Measurements from ENCODE around the gene NAA20.

Gene NAA20

DNA sequence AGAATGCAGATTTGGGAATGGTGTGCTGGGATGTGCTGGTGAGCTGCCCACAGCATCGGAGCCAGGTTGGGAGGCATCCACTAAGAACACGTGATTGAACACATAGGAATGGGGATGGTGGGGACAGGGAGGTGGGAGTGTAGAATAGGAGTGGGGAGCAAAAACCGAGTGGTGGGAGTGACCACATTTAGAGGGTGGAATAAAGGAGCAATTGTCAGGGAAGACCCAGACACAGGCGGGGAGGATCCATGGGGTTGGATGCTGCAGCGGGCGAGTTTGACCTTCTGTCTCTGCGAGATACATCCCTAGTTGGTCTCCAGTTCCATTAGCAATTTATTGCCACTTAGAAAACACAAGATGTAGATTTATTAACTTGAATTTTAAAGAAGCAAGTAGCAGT, 4.7 kb downstream of the NAA20 start:
- DNase-seq = no peak

DNA sequence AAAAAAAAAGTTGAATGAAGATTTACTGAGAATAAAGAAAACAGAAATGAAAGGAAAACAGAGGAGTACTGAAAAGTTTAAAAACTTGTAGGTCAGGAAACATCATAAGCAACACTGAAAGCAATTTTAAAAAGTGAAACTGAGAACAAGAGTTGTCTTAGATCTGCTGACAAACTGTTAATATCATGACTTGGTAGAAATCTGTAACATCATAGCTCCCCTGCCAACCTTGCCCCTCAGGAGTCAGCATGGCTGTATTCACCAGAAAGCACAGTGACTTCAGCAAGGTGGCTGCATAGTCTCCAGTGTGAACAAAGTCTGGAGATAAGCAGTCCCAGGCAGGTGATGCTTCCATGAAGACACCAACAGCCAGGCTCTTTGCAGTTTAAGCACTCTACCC, 5.3 kb downstream of the NAA20 start:
- DNase-seq = no peak

DNA sequence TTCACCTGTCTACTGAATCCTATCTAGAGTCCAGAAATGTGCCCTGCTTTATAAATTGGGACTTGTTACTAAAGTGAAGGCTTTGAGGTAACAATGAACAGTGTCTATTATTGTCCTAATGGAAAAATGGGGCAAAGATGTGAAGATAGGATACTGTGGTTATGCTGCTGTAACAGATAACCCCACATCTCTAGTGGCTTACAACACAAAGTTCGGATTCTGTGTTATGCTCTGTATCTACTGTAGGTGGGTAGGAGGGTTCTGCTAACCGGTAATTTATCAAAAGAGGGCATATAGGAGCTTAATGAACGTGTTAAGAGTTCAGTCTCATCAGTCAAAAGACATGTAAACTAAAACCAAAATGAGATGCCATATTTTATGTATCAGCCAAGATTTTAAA, 6.2 kb downstream of the NAA20 start:
- DNase-seq = no peak

DNA sequence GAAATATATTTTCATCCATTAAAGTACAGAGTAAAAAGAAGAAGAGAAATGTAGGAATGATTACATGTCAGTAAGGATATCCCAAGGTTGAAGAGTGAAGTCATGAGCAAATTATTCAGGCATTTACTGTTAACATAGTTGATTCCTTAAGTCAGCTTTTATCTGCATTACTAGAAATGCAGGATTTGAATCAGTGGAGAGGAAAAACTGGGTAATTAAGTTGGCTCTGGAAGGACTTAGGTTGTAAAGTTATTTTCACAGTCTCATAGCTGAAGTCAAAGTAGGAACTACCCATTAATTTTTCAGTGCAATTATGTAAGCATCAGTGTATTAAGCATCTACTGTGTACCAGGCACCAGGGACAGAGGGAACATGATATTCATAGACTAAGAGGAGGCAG, 7.8 kb downstream of the NAA20 start:
- DNase-seq = peak; percentile 8

DNA sequence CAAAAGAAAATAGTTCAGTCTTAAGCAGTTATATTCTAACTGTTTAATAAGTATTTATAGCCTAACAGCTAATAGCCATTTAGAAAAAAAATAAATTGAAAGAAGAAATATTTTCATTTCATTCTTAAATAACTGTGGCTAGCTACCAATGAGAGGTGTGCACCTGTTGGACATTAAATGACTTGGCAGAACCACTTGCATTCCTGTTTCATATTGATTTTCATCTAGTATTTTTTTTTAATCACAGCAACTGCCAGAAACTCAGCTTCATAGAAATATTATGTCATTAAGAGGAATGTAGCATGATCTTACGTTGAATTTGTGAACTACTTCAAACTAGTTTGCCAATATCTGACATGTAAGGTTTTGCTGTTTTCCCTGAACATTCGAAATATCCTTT, 10.1 kb downstream of the NAA20 start:
- DNase-seq = no peak

DNA sequence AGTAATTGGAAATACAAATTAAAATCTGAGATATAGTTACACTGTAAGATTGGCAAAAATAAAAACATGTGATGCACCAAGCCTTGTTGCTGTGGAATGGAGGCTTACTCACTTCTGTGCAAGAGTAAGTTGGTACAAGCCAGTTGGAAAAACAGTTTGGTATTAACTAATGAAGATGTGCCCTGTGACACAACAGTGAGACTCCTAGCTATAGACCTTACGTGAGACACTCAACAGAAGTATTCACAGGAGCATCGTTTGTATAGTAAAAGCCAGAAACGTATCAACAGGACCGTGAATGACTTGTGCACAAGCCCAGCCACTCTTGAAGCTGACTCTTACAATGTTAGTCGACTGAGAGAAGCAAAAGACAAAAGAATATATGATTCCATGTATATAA, 14.6 kb downstream of the NAA20 start:
- no peak for DNase-seq

DNA sequence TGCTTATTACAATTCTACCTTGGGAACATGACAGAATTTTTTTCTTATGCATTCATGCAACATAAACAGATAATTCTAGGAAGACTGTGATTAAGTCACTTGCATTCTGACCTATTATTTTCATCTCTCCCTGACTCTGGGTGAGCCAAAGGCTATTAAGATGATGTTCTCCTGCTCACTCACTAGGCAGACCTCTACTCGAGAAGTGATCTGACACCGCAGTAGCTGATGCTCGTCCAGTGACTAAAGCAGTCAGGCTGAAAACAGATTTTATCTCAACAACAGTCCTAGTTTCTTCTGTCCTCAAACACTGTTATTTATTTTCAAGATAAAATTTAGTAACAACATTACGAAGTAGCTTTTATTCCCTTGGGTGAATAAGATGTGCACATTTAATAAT, 17.3 kb downstream of the NAA20 start:
- DNase-seq = no peak

DNA sequence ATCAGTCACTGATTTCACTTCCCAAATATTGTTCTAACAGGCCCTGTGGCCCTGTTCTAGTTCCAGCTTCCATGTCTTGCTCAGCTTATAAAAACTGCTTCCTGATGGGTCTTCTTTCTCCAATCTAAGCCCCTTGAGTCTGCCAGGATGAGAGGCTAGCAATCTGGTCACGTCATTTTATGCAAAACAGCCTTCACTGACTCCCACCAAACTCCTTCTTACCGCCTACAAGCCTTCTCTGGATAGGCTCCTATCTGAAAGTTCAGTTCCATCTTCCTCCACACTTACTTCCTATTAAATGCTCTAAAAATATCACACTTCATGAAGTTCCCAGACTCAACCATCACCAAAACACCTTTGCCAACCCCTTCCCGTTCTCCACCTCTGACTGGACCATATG, 19.6 kb downstream of the NAA20 start:
- no peak for DNase-seq

DNA sequence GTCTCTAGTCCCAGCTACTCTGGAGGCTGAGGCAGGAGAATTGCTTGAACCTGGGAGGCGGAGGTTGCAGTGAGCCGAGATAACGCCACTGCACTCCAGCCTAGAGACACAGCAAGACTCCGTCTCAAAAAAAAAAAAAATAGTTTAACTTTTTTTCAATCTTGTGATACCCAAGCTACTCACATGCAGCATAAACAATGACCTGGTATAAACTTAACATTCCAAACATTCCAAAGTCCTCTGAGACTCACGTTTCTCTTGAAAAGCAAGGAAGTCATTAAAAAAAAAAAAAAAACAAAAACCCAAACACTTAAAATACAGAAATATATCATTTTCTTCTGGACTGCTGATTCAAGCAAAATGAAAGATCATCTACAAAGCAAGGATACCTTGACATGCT, 20.8 kb downstream of the NAA20 start:
- DNase-seq = no peak

DNA sequence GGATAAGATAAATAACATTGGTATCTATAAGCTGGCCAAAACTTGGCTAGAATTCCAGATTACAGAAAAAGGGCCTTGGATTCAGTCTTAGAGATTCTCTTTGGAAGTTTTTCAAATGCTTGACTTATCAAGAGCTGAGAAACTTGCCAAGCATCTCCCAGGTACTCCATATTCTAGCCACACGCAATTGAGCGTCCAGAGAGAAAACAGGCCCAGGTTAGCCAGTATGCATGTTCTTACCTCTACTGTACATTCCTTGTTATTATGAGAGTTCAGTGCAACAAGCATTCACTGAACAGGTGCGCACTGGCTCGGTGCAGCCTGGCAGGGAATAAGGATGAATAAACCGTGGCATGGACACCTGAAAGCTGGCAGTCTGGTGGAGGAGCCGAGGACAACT, 21.4 kb downstream of the NAA20 start:
- DNase-seq = no peak

DNA sequence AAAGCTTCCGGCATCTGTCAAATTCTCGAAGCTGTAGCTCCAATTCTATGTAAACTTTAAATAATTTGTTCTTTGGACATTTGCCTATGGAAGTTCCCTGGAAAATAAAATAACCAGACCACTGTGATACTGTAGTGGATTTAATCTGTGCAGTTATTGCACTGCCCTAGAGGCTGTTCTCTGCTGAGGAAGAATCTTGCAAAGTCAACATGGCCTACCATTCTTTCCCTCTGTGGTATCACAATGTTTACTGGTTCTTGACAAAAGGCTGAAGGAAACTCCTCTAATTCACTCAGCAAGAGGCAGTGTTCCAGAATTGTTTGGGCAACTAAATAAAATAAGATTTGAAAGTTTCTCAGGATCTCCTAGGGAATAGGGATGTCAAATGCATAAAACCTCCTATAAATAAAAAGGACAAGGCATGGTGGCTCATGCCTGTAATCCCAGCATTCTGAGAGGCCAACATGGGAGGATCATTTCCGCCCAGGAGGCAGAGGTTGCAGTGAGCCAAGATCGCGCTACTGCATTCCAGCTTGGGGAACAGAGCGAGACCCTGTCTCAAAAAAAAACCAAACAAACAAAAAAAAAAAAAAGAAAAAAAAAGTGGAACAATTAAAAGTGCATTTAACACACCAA, 22.7 kb downstream of the NAA20 start:
- no peak for DNase-seq

DNA sequence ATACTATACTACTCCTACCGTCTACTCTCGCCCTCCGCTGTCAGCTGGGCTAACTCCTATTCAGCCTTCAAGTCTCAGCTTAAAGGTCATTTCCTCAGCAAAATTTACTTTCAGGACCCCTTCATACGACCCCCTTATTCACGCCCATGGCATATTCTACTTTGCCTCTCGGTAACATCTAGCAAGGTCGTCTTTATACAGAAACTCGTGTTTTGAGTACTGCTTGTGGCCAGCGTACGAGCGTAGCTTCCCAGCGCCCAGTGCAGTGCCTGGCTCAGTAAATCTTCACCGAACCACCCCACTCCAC, 34.6 kb downstream of the NAA20 start:
- DNase-seq = no peak

DNA sequence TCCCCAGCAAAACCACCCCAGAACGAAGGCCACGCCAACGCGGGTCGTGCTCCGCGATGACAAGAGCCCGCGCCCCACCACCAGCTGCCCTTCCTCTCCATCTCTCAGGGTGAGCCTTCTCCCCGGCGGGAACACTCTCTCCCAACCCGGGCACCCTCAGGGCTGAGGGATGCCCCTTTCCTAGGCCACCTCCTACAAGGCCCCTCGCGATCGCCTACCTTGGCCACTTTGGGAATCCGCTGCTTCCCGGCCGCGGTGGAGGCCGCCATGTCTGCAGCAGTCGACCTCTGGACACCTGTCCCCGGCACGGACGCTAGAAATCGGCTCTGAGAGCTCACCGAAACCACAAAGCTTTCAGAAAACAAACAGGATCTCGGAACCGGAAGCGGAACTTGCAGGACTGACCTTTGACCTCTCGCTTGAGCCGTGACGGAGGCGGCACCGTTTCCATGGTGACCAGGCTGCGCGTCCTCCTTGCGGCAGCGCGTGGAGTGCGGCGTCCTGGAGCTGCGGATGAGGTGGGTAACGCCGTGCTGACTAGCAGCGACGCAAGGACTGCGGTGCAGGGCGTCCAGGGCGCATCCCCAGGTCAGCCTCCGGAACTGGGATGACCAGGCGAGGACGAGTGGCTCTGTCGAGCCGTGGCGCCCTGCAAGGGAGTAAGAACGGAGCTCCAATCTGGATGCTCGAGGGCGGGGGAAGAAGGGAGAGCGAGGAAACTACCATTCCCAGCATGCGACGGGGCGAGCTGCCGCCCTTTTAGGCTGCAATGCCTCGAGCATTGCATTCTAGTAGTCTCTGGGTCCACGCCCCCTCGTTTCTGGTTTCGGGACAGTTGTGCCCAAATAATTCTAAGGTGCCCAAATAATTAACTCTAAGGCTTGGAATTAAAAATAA, 35.2 kb downstream of the NAA20 start, which contains the start of the genes CFAP61 and CRNKL1:
TSS of gene CFAP61 (plus strand) at position 459 of the 897 bp plus-strand sequence. CDS start 4,122 bp downstream, outside the sequence.
TSS of gene CRNKL1 (minus strand) at position 393 of the 897 bp plus-strand sequence. CDS start at position 269, 124 bp downstream.
- peak; percentile 85 for DNase-seq

DNA sequence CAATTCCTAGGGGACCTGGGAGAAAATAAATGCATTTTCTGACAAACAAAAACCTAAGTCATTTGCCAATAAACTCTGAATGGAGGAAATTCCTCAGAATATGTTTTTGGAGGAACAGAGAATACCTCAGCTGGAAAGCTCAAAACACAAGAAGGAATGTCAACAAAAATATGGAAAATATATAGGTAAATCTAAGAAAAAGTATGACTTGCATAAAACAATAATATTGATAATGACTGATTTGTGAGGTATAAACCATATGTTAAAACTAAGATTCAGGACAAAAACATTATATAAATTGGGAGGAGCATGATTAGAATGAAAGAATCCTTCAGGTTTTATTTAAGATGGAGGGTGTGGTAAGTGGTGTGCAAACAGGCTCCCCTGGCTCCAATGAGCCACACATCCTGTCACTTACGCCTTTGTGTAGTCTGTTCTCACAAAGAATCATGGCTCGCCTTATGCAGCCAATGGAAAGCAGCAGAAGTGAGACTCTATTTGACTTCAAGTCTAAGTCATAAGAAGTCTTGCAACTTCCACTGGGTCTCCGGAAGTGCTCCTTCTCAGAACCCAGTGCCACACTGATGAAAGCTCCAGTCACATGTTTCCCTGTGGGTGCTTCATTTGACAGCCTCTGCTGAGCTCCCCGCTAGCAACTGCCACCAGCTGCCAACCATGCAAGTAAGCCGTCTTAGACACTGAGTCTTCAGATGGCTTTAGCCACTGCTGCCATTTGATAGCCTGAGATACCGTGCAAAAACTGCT, 43.3 kb downstream of the NAA20 start:
- no peak for DNase-seq

DNA sequence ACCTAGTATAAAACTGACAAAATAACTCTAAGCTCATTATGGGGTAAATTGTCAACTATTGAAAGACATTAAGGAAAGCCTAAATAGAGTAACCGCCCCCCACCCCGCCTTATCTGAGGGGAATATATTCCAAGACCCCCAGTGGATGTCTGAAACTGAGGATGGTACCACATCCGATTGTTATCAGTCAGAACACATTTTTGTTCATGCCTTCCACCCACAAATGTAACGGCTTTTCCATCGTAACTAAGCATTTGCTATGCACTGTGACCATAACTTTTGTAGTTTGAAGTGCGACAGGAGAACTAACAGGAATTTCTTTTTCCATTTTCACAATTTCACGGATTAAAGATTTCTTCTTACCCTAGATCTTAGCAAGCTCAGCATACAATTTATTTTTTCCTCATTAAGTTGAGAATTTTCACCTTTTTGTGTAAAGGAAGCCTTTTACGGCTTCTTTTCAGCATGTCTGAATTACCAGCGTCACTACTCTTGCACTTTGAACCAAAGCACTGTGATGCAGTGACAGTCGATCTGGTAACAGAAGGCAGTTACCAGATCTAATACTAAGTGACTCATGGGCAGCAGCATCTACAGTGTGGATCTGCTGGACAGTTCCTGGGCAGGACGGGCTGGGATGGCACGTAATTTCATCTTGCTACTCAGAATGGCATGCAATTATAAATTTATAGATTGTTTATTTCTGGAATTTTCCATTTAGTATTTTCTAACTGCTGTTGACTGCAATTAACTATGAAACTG, 47.0 kb downstream of the NAA20 start:
- no peak for DNase-seq

DNA sequence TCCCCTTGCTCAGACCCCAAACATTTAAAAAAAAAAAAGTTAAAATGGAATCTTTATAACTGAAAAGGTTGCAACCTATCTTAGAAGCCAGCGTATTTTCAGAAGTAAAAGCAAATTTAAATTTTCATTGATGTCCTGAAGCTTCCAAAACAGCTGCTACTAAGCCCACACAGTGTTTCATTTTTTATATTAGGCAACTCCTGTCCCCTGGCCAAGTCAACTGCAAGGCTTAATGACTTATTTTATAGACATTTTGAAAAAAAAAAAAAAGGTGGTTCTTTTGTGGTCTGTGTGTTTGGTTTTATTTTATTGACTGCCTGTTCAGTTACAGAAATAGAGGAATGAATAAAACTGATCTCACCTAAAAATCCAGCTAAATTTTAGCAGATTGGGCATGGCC, 48.2 kb downstream of the NAA20 start:
- DNase-seq = no peak

DNA sequence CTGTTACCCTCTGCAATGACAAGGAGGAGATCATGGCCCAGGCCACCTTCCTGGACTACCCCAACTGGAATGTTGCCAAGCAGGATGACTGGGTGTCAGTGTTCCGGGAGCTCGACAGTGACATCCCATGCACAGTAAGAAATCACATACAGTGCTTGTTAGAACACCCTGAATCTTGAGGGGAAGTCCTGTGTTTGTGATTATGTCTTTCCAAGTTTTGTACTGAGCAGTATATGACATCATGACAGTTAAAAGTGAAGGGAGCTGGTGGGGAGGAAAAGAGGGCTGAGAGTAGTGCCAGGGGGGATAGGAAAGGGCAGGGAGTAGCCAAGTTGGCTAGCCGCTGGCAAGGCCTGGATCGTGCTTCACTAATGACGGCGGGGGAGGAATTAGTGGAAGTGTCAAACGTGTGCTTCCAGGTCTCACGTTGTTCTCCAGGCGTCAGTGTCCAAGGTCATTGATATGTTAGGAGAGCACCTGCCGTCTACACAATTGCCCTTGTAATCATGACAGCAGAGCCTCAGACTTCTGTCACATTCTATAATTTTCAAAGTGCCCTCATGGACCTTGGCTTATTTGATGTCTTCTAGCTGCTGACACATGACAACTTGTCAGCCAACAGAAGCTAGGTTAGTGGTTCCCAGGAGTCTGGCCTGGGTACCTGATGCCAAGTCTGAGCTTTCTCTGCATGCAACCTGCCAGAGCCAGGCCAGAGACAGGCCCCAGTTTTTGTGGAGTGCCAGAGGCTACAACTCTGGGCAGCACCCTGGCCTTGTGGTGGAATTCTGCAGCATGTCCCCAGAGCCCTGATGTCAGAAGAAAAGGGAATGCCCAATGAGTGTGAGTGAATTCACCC, 53.9 kb downstream of the NAA20 start:
- no peak for DNase-seq

DNA sequence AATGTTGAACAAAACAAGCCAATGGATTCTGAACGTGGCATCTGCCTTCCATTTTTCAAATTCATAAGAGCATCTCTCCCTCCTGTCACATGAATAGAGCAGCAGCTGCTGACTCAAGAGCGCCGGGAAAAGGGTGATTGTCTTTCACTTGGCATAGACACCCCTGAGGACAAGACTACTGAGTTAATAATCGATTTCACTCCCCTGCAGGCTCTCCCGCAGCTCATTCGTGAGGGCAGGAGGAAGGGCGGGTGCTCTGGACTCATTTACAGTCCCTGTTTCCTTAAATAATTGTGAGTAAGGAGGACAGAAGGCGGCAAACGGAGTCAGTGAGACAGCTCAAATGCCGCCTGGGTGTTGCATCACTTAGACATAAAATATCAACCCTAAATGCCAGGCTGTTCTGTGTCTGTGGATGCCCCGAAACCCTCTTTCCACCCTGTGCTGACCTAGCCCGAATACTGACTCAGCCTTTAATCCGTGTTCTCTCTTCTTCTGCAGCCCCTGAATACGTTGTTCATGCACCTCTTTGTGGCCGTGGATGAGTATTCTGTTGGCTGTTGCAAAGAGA, 56.7 kb downstream of the NAA20 start:
- DNase-seq = no peak

DNA sequence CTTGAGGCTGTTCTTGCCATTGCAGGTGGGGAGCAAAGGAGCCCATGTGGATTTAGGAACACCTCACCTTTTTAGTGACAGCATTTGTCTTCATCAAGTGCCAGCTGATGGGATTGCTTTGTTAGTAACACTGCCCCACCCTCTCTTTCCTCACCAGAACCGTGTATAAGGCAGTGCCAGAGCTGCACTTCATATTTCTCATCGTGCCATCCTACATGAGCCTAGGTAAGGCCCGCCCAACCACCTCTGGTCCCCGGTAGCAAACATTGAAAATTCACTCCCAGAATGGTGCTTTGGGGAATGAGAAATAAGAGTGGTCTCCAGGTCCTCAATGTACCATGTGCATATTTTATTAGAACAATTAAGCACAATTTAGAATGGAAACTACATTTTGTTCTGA, 57.9 kb downstream of the NAA20 start:
- DNase-seq = no peak

DNA sequence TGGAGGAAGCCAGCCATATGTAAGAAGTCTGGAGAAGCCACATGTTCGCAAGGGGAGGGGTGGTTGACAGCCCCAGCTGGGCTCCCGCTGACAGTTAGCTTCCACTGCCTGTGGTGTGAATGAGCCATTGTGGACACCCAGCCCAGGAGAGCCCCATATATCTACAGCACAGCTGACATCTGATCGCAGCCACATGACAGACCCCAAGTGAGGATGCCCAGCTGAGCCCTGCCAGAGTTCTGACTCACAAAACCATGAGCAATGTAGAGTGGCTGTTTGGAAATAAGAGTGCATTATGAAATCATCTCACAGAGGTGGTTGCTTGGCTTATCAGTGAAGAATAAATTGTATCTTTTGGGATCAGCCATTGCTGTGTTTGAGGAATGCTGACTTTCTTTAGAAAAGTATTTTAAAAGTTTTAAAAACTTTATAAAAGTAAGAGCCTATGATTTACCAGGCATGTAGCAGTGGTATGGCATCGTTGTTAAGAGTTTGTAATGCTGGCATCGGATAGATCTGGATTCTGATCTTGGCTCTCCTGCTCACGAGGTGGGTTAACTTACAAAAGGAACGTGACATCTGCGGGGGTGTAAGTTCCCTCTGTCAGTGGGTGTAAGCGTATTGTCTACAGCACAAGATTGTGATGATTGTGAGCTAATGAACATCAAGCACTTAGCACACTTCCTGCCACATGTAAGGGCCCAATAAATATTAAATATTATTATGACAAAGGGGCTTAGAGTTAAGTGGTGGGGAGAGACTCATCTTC, 59.3 kb downstream of the NAA20 start:
- DNase-seq = no peak

DNA sequence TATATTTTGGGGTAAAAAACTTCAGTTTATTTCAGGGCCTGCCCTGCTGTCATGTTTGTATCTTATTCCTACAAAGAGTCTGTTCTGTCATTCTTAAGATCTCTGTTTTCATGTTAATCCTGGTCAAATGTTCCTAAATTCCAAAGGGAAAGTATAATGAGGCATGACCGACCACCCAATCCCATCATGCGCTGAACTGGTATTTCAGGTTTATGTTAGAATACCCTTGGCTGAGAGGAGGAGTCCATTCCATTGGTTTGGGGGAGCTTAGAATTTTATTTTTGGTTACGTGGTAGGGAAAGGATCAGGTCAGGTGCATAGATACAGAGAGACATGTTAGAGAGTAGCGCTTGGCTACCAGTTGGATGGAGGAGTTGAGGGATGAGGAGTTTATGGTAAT, 60.9 kb downstream of the NAA20 start:
- DNase-seq = no peak
